NCI-H748 (cell line): ENCODE results near the gene MYH9.
"Not testable (repeated sequence)": the region's sequence is repeated elsewhere in the genome, so short reads cannot be mapped to it uniquely, and the experiment has no call there.

Experiments
- DNase-seq: peaks from one replicate; lab custom pipeline; 2025; ENCODE audit not compliant: unreplicated experiment; lab: John Stamatoyannopoulos, UW

Gene MYH9

DNA sequence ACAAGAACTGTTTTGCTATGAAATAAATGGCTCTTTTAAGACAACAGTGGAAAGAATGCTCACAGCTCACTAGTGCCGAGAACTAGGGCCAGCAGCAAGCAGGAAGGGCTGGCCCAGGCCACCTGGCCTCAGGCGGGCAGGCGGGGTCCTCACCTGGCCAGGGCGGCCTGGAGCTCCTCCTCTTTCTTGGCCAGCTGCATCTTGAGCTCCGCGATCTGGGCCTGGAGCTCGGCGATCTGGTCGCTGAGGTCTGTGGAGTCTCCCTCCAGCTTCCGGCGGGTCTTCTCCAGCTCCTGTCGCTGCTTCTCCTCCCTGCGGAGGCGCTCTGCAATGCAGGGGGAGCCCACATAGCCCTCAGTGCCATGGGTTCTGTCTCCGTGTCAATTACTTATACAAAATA, 91.1 kb downstream of the MYH9 start:
- no peak for DNase-seq

DNA sequence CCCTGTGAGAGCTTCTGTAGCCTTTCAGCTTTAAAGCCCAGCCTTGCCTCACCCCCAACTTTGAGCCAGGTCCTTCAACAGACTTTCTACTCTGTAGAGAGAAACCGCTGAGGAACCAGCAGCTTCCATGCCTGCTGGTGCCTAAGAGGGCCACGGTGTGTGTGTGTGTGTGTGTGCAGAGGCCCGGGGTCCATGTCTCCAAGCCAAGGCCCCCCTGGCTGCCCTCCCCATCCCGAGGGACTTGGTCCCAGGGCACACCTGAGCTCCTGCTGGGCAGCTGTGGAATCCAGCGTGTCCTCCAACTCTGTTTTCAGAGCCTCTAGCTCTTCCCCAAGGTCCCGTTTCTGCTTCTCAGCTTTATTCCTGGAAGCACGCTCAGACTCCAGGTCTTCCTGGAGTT, 92.5 kb downstream of the MYH9 start:
- DNase-seq: no peak

DNA sequence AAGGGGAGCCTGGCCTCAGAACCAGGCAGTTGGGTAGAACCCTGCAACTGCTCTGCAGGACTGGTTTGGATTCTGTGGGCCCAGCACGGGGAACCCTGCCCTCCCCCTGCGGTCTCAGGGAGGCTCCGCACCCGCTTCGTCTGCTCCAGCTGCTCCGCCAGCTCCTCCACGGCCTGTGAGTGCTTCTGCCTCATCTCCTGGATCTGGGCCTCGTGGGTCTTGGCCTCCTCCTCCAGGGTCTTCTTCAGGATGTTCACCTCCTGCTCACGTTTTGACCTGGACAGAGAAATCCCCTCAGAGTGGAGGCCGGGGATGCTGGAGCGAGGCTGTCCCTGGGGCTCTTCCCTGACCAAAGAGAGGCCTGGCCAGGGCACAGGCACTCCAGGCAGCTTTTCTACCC, 93.0 kb downstream of the MYH9 start:
- DNase-seq: no peak

DNA sequence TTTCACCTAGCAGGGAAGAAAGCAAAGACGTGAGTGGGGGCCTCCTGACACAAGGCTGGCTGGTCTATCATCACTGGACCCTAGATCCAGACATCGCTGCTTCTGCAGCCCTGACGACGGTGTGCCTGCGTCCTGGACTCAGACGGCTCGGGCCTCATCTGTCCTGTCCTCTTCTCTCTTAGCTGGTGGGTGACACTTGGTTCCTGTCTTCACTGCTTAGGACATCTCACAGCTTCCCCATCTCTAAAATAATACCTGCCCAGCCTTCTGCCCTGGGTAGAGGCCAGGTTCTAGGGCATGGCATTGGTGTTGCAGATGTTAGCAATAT, 93.5 kb downstream of the MYH9 start:
- no peak for DNase-seq

DNA sequence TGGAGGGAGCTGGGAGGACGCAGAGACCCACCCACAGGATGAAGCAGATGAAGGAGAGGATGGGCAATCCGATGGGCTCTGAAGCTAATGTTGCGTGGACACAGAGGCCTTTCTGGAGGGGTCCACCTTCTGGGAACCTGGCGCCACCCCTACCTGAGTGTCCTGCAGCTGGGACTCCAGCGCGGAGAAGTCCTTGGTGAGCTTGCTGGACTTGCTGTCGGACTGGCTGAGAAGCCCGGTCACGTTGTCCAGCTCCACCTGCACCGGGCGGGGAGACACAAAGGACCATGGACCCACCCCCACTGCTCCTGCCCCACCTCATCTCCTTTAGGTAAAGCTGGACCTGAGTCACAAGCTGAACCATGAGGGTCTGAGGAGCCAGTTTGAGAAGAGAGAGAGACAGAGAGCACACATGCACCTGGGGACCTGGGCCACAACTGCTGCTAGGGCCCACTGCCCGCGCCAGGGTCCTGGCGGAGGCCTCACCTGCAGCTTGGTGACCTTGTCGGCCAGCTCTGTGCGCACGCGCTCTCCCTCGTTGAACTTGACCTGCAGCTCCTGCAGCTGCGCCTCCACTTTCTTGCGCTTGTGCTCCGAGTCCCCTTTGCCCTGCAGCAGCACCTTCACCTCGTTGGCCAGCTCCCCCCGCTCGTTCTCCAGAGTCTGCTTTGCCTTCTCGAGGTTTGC, 94.0 kb downstream of the MYH9 start:
- DNase-seq: no peak

DNA sequence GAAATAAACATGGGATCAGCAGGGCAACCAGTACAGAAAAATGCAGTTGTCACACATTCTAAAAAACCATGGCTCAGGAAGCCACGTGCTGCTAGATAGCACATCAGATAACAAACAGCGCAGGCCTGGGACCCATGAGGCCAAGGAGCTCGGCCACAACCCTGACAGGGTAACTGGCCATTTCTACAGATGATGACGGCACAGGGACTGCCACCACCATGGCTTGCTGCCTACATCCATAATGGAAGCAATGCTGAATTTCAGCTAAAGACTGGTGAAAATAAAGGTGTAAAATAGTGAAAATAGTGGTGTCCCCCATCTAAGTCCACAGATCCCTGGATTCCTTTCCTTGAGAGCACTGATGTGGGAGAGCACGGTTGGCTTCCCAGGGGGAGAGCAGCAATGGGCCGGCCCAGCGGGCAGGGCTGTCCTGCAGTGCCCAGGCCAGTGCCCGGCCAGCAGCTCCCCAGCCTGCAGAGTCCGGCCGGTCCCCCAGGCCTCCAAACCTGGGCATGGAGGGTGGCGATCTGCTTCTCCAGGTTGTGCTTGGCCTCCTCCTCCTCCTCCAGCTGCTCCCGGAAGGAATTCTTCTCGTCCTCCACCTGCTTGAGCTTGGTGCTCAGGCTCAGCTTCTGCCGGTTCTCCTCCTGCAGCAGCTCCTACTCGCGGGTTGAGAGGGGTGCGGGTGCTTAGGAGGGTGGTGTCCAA, 94.8 kb downstream of the MYH9 start:
- DNase-seq: no peak

DNA sequence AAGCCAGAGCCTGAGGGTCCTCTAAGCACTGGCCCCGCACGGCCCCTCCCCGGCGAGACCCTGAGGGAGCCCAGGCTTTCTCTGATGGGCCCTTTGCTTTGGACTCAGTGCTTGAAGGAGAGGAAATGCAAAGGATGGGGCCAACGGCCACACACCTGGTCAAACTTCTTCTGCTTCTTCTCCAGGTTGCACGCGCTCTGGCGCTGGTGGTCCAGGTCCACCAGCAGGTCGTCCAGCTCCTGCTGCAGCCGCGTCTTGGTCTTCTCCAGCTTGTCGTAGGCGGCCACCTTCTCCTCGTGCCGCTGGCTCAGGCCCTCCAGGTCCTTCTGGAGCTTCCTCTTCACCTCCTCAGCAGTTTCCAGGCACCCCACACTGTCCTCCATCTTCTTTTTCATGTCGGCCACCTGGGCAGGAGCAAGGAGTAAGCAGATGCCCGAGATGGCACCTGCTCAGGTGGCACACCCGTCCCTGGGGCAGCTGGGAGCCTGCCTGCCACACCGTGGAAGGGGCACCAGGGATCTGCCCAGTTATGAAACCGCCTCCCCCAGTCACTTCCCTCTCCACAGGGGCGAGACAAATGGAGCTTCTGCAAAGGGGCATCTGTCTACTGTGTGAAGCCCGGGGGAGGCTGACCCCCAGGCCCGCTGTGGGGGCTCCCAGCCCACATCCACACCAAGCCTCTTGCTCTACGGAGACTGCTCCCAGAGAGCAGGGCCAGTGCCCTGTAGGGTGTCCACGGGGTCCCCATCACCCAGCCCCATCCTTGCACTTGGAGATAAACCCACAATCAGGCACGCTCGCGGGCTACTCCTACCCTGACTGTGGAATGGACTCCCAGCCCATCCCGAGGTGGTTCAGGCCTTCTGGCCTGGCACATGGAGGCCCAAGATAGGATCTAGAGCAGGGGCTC, 95.7 kb downstream of the MYH9 start:
- no peak for DNase-seq

DNA sequence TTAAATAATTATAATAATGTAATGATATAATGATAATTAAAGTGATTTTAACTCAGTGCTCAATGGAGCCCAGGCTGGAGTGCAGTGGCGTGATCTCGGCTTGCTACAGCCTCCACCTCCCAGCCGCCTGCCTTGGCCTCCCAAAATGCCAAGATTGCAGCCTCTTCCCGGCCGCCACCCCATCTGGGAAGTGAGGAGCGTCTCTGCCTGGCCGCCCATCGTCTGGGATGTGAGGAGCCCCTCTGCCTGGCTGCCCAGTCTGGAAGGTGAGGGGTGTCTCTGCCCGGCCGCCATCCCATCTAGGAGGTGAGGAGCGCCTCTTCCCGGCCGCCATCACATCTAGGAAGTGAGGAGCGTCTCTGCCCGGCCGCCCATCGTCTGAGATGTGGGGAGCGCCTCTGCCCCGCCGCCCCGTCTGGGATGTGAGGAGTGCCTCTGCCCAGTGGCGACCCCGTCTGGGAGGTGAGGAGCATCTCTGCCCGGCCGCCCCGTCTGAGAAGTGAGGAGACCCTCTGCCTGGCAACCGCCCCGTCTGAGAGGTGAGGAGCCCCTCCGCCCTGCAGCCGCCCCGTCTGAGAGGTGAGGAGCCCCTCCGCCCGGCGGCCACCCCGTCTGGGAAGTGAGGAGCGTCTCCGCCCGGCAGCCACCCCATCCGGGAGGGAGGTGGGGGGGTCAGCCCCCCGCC, 97.2 kb downstream of the MYH9 start:
- not testable (repeated sequence) for DNase-seq

DNA sequence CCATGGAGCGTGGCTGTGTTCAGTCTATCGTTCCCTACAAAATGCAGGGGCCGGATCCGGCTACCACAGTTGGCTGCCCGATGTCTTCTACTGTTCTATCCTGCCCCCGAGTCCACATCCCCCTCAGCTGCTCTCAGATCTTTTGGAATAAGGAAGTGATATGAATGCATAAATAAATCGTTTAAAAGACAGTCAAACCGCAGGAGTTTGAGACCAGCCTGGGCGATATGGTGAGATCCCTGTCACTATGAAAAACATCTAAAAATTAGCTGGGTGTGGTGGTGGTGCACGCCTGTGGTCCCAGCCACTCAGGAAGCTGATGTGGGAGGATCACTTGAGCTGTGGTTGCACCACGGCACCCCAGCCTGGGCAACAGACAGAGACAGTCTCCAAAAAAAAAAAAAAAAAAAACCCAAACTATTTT, 97.8 kb downstream of the MYH9 start:
- DNase-seq: not testable (repeated sequence)

DNA sequence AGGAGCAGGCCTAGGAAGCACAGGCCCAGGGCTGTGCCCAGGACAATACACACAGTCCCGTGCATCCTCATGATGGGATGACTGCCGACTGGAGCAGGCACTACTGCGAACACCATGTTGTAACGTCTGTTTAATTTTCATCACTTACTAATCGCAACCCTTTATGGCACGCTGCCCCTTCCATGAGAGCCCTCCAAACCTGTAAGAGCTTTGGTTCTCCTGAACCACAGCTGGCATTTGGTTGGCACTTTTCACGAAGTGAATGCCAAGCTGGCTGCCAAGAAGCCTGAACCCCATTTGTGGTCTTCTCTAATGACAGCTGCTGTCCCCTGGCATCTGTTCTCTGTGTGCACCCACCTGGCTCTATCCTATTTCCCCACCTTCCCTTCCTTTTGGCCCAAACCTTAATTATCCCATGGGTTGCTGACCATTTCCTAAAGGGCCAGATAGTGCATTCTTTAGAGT, 98.3 kb downstream of the MYH9 start:
- no peak for DNase-seq

DNA sequence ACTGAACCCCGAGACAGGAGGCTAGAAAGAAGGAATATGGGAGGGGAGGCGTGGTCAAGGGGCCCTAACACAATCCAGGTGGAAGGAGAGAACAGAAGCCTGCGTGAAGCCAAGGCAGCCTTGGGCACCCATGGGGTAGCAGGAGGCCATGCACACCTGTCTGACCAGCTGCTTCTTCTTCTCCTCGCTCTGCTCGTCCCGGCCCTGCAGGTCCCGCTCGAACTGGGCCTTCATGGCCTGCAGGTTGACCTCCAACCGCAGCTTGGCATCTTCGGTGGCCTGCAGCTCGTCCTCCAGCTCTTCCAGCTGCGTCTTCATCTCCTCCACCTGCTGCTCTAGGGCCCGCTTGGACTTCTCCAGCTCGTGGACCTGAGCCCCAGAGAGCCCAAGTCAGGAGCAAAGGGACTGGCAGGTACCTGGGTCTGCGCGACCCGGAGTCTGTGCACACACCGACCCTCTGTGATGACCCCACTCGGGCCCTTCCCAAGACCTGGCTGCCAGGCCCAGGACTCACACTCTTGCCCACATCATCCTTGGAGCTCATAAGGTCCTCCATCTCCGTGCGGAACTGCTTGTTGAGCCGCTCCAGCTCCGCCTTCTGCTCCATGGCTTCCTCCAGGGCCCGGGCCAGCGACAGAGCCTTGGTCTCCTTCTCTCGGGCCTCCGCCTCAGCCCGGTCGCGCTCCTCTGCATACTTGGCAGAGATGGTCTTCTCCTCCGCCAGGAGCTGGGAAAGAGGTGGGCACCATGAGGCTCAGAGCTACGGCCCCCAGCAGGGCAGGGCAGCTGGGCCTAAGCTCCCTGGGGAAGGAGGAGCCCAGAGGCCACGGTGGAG, 99.0 kb downstream of the MYH9 start:
- no peak for DNase-seq

DNA sequence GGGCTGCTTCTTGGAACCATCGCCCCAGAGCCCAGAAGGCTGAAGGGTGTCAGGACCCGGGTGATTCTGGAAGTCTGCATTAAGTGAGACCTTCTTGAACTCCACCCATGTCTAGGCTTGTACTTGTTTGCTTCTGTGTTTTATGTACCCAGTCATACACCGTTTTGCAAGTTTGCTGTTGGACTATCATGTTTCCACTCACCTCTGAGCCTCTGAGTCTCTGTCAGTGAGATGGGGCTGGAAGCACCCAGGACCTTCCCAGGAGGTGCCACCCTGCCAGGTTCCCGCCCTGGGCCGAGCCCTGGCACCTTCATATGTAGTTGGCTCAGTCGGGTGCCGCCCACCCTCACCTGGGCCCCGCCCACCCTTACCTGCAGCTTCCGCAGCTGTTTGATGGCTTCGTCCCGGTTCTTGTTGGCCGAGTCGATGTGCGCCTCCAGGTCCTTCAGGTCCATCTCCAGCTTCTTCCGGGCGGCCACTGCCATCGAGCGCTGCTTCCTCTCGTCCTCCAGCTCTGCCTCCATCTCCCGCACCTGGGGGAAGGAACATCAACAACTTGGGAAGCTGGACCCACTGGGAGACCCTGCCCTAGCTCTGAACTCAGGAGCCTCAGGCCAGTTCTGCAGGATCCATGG, 99.8 kb downstream of the MYH9 start:
- no peak for DNase-seq

DNA sequence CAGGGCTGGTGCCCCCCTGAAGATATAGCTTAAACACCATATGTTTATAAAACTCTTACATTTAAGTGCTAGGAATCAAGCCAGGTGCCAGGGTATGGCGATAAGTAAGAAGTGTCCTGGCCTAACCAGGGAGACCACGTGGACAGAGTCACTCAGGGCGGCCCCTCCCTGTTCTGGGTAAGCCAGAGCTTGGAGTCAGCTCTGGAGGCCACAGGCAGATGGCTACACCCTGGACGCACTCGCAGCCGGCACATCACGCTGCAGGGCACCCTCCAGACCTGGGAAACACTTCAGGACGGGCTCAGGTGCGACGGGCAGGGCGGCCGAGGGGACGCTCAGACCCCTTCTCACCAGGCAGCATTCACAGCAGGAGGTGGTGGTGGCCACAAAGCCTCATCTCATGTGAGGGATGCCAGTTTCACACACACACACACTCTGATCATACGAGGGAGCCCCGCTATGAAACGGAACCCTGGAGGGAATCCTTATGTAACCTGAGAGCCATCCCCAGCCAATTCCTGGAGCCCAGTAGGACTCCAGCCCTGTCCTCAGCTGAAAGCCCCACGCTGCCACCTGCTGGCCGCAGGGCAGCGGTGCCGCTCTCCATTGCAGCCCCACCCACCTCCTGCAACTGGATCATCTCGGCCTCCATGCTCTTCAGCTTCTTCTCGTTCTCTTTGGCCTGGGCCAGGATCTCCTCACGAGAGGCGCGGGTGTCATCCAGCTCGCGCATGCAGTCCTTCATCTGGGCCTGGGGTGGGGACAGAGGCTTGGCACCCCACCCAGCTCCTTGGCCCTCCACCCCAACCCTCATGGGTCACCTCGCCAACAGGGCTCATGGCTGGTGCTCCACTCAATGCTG, 101.4 kb downstream of the MYH9 start:
- peak; percentile 43 for DNase-seq

DNA sequence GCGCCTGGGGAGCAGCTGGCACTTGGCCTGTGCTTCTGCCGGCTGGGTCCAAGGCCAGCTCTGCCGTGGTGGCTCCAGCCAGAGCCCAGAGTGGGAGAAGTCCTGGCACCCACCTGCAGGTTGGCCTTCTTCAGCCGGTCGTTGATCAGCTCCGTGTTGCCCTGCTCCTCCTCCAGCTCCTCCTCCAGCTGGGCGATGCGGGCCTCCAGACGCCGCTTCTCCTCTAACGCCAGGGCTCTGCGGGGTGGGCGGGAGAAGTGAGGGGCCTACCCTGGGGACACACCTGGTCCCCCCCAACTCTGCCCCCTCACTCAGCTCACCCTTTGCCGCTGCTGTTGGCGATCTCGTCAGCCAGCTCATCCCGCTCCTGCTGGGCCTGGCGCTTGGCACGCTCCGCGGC, 102.2 kb downstream of the MYH9 start:
- no peak for DNase-seq

DNA sequence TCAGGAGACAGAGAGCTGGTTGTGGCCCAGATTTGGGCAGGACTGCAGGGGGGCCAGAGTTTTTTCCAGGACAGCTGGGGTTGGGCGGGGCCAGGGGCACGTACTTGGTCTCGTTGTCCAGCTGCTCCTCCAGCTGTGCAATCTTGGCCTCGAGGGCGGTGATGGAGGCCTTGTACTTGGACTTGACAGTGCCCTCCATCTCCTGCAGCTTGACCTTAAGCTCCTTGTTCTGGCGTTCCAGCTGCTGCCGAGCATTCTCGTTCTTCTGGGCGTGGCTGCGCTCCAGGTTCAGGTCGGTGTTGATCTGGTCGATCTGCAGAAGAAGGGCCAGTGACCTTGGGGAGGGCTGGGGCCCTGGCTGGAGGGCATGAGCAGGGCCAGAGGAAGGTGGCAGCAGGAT, 102.8 kb downstream of the MYH9 start:
- DNase-seq: no peak

DNA sequence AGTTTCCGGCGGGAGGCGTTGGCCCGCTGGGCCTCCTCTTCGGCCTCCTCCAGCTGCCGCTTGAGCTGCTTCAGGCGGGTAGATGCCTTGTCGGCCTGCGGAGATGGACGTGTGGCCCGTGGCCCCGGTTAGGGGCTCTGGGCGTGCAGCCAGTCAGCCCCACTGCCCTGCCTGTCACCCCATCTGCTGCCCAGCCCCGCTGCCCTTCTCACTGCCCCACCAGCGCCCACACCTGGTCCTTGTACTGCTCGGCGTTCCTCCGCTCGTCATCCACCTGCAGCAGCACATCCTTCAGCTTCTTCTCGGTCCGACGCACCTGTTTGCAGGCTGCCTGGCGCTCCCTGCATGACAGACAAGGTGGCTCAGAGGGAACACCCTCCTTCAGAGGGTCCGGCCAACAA, 103.6 kb downstream of the MYH9 start:
- DNase-seq: no peak

DNA sequence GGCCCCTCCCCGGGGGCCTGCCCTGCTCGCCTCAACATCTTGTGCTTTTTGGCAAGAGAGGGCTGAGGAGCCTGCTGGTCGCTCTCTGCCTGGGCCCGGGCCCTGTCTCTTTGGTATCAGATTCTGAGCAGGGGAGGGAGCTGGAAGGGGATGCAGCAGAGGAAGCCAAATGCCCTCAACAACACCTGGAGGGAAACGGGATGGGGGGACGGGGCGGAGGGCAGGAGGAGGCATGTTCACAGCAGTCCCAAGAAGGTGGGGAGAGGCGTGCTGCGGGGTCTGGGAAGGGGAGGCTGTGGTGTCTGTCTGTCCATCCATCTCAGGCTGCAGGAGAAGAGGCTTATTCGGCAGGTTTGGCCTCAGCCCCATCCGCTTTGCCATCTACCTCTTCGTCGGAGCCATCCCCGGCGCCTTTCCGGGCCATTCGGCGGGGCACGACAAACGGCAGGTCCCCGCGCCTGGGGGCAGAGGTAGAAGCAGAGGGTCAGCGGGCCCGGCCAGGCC, 105.4 kb downstream of the MYH9 start:
- DNase-seq: no peak

DNA sequence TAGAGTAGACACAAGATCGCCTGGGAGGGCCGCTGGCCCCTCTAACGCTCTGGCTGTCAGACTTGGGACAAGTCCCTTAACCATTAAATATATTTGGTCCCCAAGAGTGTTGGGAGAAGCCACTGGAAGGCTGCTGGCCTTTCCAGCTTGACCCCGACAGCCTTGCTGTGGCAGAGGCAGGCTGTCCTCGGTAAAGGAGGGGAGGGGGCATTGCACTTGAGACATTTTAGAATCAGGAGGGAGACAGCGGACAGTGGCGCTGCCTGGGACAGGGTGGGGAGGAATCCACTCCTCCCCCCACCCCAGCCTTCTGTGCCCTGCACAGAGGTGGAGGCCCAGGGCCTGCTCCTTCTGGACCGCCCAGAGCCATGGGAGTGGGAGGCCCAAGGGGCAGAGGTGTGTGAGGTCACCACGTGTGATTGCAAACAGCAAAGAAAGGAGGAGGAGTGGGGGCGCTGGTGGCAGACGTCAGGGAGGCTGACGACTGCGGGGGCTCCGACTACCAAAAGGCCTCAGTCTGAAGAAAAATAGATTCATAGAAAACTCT, 105.9 kb downstream of the MYH9 start:
- no peak for DNase-seq
